Lung (tissue), 12 donors: Measurements from ENCODE around the gene NOX5. TPM values are rescaled to one million over a fixed set of nuclear protein-coding genes. Genes with fewer than 3 reads are reported as not detected.

Experiments used
- ATAC-seq: fragments of 200-7000 bp; cut with Tn5 transposase; one replicate; pipeline ENCODE4 v1.9.1; 2020; ENCODE audit warnings: moderate number of reproducible peaks; ENCODE audit not compliant: insufficient read depth, low FRiP score
- DNase-seq, 3 donors: peaks; one replicate each; pipeline ENCODE4 v3.0.0-alpha.2; 2013 to 2017
- H3K27ac ChIP-seq, 2 donors: one replicate each; pipeline ENCODE4 v1.5.1; 2013; ENCODE audit warnings: mild to moderate bottlenecking in 2 of 2, moderate library complexity in 2 of 2, control low read depth in 1 of 2, inconsistent platforms in 1 of 2, low read depth in 1 of 2, low read length in 1 of 2
- H3K27me3 ChIP-seq, 3 donors: one replicate each; pipeline ENCODE4 v1.5.1; 2013; ENCODE audit warnings: low read length in 2 of 3; ENCODE audit not compliant: control insufficient read depth in 3 of 3, insufficient read depth in 3 of 3
- H3K36me3 ChIP-seq, 4 donors: one replicate each; pipeline ENCODE4 v1.5.1; 2013; ENCODE audit warnings: low read length in 4 of 4, mild to moderate bottlenecking in 1 of 4, moderate library complexity in 1 of 4; ENCODE audit not compliant: control insufficient read depth in 4 of 4, insufficient read depth in 4 of 4
- H3K4me1 ChIP-seq, 5 donors: one replicate each; pipeline ENCODE4 v1.5.1; 2013; ENCODE audit warnings: low read length in 5 of 5, mild to moderate bottlenecking in 2 of 5, moderate library complexity in 1 of 5; ENCODE audit not compliant: control insufficient read depth in 5 of 5, insufficient read depth in 5 of 5
- H3K4me3 ChIP-seq: one replicate; pipeline ENCODE4 v1.5.1; 2013; ENCODE audit warnings: mild to moderate bottlenecking, control low read depth, moderate library complexity
- H3K9ac ChIP-seq, 2 donors: one replicate each; pipeline ENCODE4 v1.5.1; 2013; ENCODE audit warnings: low read length in 2 of 2, control low read depth in 1 of 2; ENCODE audit not compliant: insufficient read depth in 1 of 2
- H3K9me3 ChIP-seq, 4 donors: one replicate each; pipeline ENCODE4 v1.5.1; 2013; ENCODE audit warnings: low read length in 3 of 4, mild to moderate bottlenecking in 1 of 4, moderate library complexity in 1 of 4; ENCODE audit not compliant: control insufficient read depth in 4 of 4, insufficient read depth in 3 of 4
- CTCF ChIP-seq: IDR thresholded peaks from 2 replicates; pipeline ENCODE4 v1.5.1; 2012; ENCODE audit warnings: mild to moderate bottlenecking; ENCODE audit errors: control extremely low read depth, extremely low read depth
- WGBS, 2 donors: extraction: QIAGEN DNeasy Blood & Tissue Kit; methylation state at CpG; one replicate each; pipeline ENCODE4 v1.1.7; 2013; 5-methylcytosine and 5-hydroxymethylcytosine counted together
- polyA plus RNA-seq, 2 donors: library from polyadenylated mRNA; stranded (reverse); fragments of 200-250 nt; gene quantifications; one replicate each; pipeline ENCODE4 v1.2.1, GENCODE V29; 2013
- total RNA-seq, 2 donors: library from RNA; depleted of rRNA in 1 of 2; stranded (reverse); fragments of >200 nt in 1 of 2; gene quantifications; one replicate each; pipeline ENCODE4 v1.2.1, GENCODE V29; 2014 to 2021
- donor health status: control.
- donor health status: control.
- donor health status: Bipolar disorder and iron deficiency.
- donor health status: healthy.
- donor health status: DM: yes; HTN: yes; CAD: no.

NOX5 gene
- total and polyA plus RNA-seq, 4 donors = 0.03 to 0.77 (median 0.09) TPM

GRCh38 chr15:69055251-69055650 lies 40.8 kb downstream of the NOX5 start:
- 93 to 97% methylated on average over 10 of the region's 10 CpGs for WGBS, 2 donors
- Histone ChIP-seq H3K4me3 (no peak overlapping the region), H3K9ac (no peak overlapping the region), H3K4me1 (peaks cover 0 to 13% (median 0%) of the 10 kb centered on the region in 5 donors), H3K36me3 (no peaks in the 10 kb centered on the region), H3K9me3 (no peaks in the 10 kb centered on the region), H3K27ac (no peak overlapping the region), H3K27me3 (no peaks in the 10 kb centered on the region)
- ATAC-seq = no peak
- DNase-seq = no peak
- TF ChIP-seq CTCF = no peak

- WGBS, 2 donors = 58 to 72% methylated on average over 3 of the region's 3 CpGs
- ATAC-seq (no peak), DNase-seq (no peak)
- no peaks in the 10 kb centered on the region for H3K9me3 ChIP-seq
- H3K36me3 ChIP-seq = no peaks in the 10 kb centered on the region
- H3K27ac ChIP-seq = no peak overlapping the region
- H3K27me3 ChIP-seq = no peaks in the 10 kb centered on the region
- TF ChIP-seq CTCF = no peak
- H3K4me3 ChIP-seq = no peak overlapping the region
- H3K9ac ChIP-seq = no peak overlapping the region
- peaks cover 0 to 13% (median 0%) of the 10 kb centered on the region in 5 donors for H3K4me1 ChIP-seq
These were observed 41.9 kb downstream of the NOX5 start for GRCh38 chr15:69056365-69056764.

- Histone ChIP-seq H3K27me3 (no peaks in the 10 kb centered on the region), H3K36me3 (no peaks in the 10 kb centered on the region), H3K9me3 (no peaks in the 10 kb centered on the region), H3K4me3 (no peak overlapping the region), H3K9ac (peak overlapping the region in 1 of 2 donors; percentile 19), H3K27ac (peak overlapping the region in 1 of 2 donors; percentile 1), H3K4me1 (peaks cover 0 to 13% (median 0%) of the 10 kb centered on the region in 5 donors)
- peak; percentile 93 to 97 (median 96) for DNase-seq
- TF ChIP-seq CTCF = peak; percentile 87
- 19 to 20% methylated on average over 18 of the region's 18 CpGs for WGBS, 2 donors
- ATAC-seq = no peak
These were observed 44.5 kb downstream of the NOX5 start for GRCh38 chr15:69058830-69059556.
